Activated T-helper 1 cell treated with Interleukin-2 at 50 U/mL for 16 hours (primary cell): Measurements from ENCODE around the gene FCF1.

Source experiments
- DNase-seq: peaks from one replicate; pipeline ENCODE4 v3.0.0-alpha.2; 2020; ENCODE audit warnings: low read depth

FCF1 gene

GRCh38 chr14:74763803-74764531, 51.0 kb downstream of the FCF1 start:
- no peak for DNase-seq

GRCh38 chr14:74765721-74766120, 52.8 kb downstream of the FCF1 start:
- no peak for DNase-seq

DNA sequence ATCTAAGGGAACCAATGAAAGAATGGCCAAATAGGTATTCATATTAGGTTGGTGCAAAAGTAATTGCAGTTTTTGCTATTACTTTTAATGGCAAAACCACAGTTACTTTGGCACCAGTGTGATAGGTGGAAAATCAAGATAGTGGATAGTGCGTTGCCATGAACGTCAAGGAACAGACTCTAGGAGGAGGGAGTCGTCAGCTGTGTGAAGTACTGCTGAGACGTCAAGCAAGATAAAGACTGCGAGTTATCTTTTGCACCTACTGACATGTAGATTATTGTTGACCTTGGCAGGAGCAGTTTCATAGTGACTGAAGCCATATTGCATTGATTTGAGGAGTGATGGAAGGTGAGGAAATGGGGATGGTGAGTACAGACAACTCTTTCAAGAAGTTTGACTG, 58.5 kb downstream of the FCF1 start:
- no peak for DNase-seq

- no peak for DNase-seq
Measured at GRCh38 chr14:74784634-74785033, 71.7 kb downstream of the FCF1 start.

DNA sequence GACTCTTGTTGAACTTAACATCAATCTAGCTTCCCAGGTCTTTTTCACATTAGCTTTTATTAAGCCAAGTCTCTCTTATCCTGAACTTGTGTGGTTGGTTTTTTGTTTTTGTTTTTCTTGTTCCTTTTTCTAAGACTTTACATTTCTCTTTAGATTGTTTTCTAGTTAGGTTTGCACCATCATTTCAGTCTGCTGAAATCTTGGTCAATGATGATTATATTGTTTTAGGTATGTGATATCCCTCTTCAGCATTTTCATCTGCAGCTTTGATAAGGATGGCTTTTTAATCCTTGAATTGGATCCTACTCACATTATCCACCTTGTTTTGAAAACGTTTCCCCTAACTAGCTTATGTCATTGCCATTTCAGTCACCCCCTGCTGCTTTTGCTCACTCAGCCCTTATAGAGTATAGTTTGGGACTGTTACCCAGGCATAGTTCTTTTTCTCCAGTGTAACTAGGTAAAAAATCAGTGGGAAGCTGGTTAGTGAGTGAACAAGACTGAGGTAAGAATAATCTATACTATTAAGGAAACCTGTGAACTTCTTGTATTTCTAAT, 72.2 kb downstream of the FCF1 start:
- DNase-seq, result no peak

DNA sequence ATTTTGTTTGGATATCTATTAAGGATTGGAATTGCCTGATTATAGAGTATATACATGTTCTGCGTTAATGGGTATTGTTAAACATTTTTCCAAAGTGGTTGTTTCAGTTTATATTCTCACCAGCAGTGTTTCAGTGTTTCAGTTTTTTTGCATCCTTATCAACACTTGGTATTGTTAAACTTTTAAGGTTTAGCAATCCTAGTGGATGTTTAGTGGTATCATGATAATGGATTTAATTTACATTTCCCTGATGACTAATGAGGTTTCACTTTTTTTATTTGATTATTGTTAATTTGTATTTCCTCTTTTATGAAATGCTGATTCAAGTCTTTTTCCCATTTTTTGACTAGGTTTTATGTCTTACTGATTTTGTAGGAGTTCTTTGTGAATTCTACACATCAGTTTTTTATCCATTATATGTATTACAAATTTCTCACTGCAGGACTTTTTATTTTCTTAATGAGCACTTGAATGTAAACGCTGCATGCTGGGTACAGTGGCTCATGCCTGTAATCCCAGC, 73.9 kb downstream of the FCF1 start:
- DNase-seq, result no peak
